H9 (cell line): ENCODE data around the gene S100B. TPM values are rescaled to one million over a fixed set of nuclear protein-coding genes. Genes with fewer than 3 reads are reported as not detected.
A peak's percentile ranks its signal among the peaks of the same experiment; 100 is the strongest.

Source experiments
- DNase-seq: peaks from one replicate; pipeline ENCODE4 v3.0.0-alpha.2; 2017
- H2AFZ ChIP-seq: one replicate; pipeline ENCODE4 v1.6.1; 2013; ENCODE audit warnings: mild to moderate bottlenecking, low read length, control low read depth, moderate library complexity
- H2AK5ac ChIP-seq: 2 replicates; pipeline ENCODE4 v1.6.1; 2013; ENCODE audit warnings: low read length, control low read depth, mixed read lengths; ENCODE audit not compliant: insufficient read length
- H2BK120ac ChIP-seq: one replicate; pipeline ENCODE4 v1.6.1; 2013; ENCODE audit warnings: low read depth, mild to moderate bottlenecking, low read length, control low read depth, inconsistent platforms; ENCODE audit not compliant: poor library complexity, severe bottlenecking
- H2BK12ac ChIP-seq: 2 replicates; pipeline ENCODE4 v1.6.1; 2013; ENCODE audit warnings: low read length, control low read depth, mixed read lengths, low read depth; ENCODE audit not compliant: insufficient read length
- H2BK15ac ChIP-seq: 2 replicates; pipeline ENCODE4 v1.6.1; 2013; ENCODE audit warnings: low read depth, low read length, control low read depth
- H2BK20ac ChIP-seq: one replicate; pipeline ENCODE4 v1.6.1; 2013; ENCODE audit warnings: low read depth, mild to moderate bottlenecking, low read length, control low read depth, inconsistent platforms; ENCODE audit not compliant: poor library complexity, severe bottlenecking
- H2BK5ac ChIP-seq: 2 replicates; pipeline ENCODE4 v1.6.1; 2013; ENCODE audit warnings: low read length, control low read depth, mixed read lengths; ENCODE audit not compliant: insufficient read length
- H3K14ac ChIP-seq: 2 replicates; pipeline ENCODE4 v1.6.1; 2013; ENCODE audit warnings: low read length, control low read depth; ENCODE audit not compliant: insufficient read depth
- H3K18ac ChIP-seq: 2 replicates; pipeline ENCODE4 v1.6.1; 2013; ENCODE audit warnings: low read depth, mild to moderate bottlenecking, mixed read lengths, low read length, control low read depth; ENCODE audit not compliant: insufficient read length
- H3K23ac ChIP-seq: 2 replicates; pipeline ENCODE4 v1.6.1; 2013; ENCODE audit warnings: low read length, control low read depth, mixed read lengths, low read depth; ENCODE audit not compliant: insufficient read length
- H3K23me2 ChIP-seq: 2 replicates; pipeline ENCODE4 v1.6.1; 2013; ENCODE audit warnings: low read depth, mild to moderate bottlenecking, mixed read lengths, low read length, control low read depth; ENCODE audit not compliant: insufficient read length, poor library complexity, severe bottlenecking
- H3K27ac ChIP-seq: 2 replicates; pipeline ENCODE4 v1.5.1; 2013; ENCODE audit warnings: low read length, control low read depth, mixed read lengths, low read depth; ENCODE audit not compliant: insufficient read length
- H3K27me3 ChIP-seq: 2 replicates; pipeline ENCODE4 v1.6.1; 2013; ENCODE audit warnings: low read length, control low read depth, inconsistent platforms; ENCODE audit not compliant: insufficient read depth
- H3K4ac ChIP-seq: 2 replicates; pipeline ENCODE4 v1.6.1; 2013; ENCODE audit warnings: low read depth, mild to moderate bottlenecking, control low read depth, inconsistent platforms, low read length, moderate library complexity
- H3K4me1 ChIP-seq: 2 replicates; pipeline ENCODE4 v1.6.1; 2013; ENCODE audit warnings: low read length, control low read depth, inconsistent platforms; ENCODE audit not compliant: insufficient read depth
- H3K4me2 ChIP-seq: 2 replicates; pipeline ENCODE4 v1.6.1; 2013; ENCODE audit warnings: low read length, control low read depth, mixed read lengths; ENCODE audit not compliant: insufficient read length, insufficient read depth
- H3K56ac ChIP-seq: 2 replicates; pipeline ENCODE4 v1.6.1; 2013; ENCODE audit warnings: low read depth, mild to moderate bottlenecking, mixed read lengths, low read length, control low read depth; ENCODE audit not compliant: insufficient read length
- H3K79me1 ChIP-seq: 2 replicates; pipeline ENCODE4 v1.6.1; 2013; ENCODE audit warnings: low read depth, mild to moderate bottlenecking, moderate library complexity, low read length, control low read depth, inconsistent platforms; ENCODE audit not compliant: insufficient read depth, poor library complexity, severe bottlenecking
- H3K79me2 ChIP-seq: 2 replicates; pipeline ENCODE4 v1.6.1; 2013; ENCODE audit warnings: low read length, control low read depth, inconsistent platforms; ENCODE audit not compliant: insufficient read depth
- H3K9ac ChIP-seq: 2 replicates; pipeline ENCODE4 v1.6.1; 2013; ENCODE audit warnings: low read length, control low read depth, mixed read lengths; ENCODE audit not compliant: insufficient read length; ENCODE audit errors: extremely low read depth
- H3K9me3 ChIP-seq: one replicate; pipeline ENCODE4 v1.6.1; 2013; ENCODE audit warnings: low read depth, low read length, inconsistent platforms; ENCODE audit not compliant: control insufficient read depth
- H3T11ph ChIP-seq: one replicate; pipeline ENCODE4 v1.6.1; 2013; ENCODE audit warnings: mild to moderate bottlenecking, low read length, control low read depth, inconsistent platforms
- H4K20me1 ChIP-seq: one replicate; pipeline ENCODE4 v1.6.1; 2013; ENCODE audit not compliant: control insufficient read depth, insufficient read length, insufficient read depth
- H4K5ac ChIP-seq: 2 replicates; pipeline ENCODE4 v1.6.1; 2013; ENCODE audit warnings: low read depth, mild to moderate bottlenecking, mixed read lengths, low read length, control low read depth; ENCODE audit not compliant: insufficient read length
- H4K8ac ChIP-seq: replicated peaks from 2 replicates; pipeline ENCODE4 v1.6.1; 2013; ENCODE audit warnings: low read length, control low read depth, mixed read lengths, low read depth; ENCODE audit not compliant: insufficient read length
- H4K91ac ChIP-seq: 2 replicates; pipeline ENCODE4 v1.6.1; 2013; ENCODE audit warnings: low read depth, mild to moderate bottlenecking, moderate library complexity, mixed read lengths, low read length, control low read depth; ENCODE audit not compliant: insufficient read length
- H3K27ac Mint-ChIP-seq, 3 experiments: 2 replicates in 2 of 3; 3 replicates in 1 of 3; pipeline ENCODE4 v1.8.0; 2020 to 2021; ENCODE audit warnings: mixed read lengths in 3 of 3, mild to moderate bottlenecking in 1 of 3, moderate library complexity in 1 of 3
- H3K27me3 Mint-ChIP-seq: 2 replicates; pipeline ENCODE4 v1.8.0; 2021; ENCODE audit warnings: low read depth, mild to moderate bottlenecking, moderate library complexity, mixed read lengths
- H3K36me3 Mint-ChIP-seq, 3 experiments: 2 replicates in 2 of 3; 3 replicates in 1 of 3; pipeline ENCODE4 v1.8.0; 2020 to 2021; ENCODE audit warnings: low read depth in 3 of 3, mixed read lengths in 3 of 3; ENCODE audit not compliant: insufficient read depth in 1 of 3
- H3K4me1 Mint-ChIP-seq, 2 experiments: 2 replicates each; pipeline ENCODE4 v1.8.0; 2020; ENCODE audit warnings: mixed read lengths in 2 of 2
- H3K4me3 Mint-ChIP-seq, 2 experiments: 2 replicates in 1 of 2; 3 replicates in 1 of 2; pipeline ENCODE4 v1.8.0; 2020 to 2021; ENCODE audit warnings: mild to moderate bottlenecking in 2 of 2, mixed read lengths in 2 of 2, moderate library complexity in 1 of 2
- H3K9me3 Mint-ChIP-seq, 2 experiments: 2 replicates in 1 of 2; 3 replicates in 1 of 2; pipeline ENCODE4 v1.8.0; 2020; ENCODE audit warnings: mild to moderate bottlenecking in 2 of 2, mixed read lengths in 2 of 2, moderate library complexity in 1 of 2
- CTCF ChIP-seq: fragments of 200-600 bp; sonication (generic); conservative IDR thresholded peaks from 3 replicates; pipeline ENCODE4 v1.8.0; 2021; ENCODE audit warnings: antibody characterized with exemption, mild to moderate bottlenecking
- WGBS: extraction: QIAGEN DNeasy Blood & Tissue Kit; methylation state at CpG from one replicate; pipeline ENCODE4 v1.1.7; 2013; ENCODE audit warnings: missing lambda C conversion rate, low lambda C conversion rate, mixed read lengths; ENCODE audit not compliant: insufficient read length; ENCODE audit errors: extremely low coverage; 5-methylcytosine and 5-hydroxymethylcytosine counted together
- total RNA-seq: library from RNA; stranded (reverse); gene quantifications from 2 replicates; pipeline ENCODE4 v1.2.1, GENCODE V29; 2021

Gene S100B
- total RNA-seq, 1 experiment from 2014 or later: 0.26 TPM

- Histone ChIP-seq H3K4me2 (no peak overlapping the region), H4K8ac (no peak overlapping the region), H2AK5ac (no peak overlapping the region), H2BK12ac (no peak overlapping the region), H3K56ac (no peak overlapping the region), H3K9me3 (no peaks in the 10 kb centered on the region), H3T11ph (no peak overlapping the region), H3K4ac (no peak overlapping the region), H2BK20ac (no peak overlapping the region), H2BK15ac (no peak overlapping the region), H3K23me2 (no peaks in the 10 kb centered on the region), H3K27ac (no peak overlapping the region), H2AFZ (no peak overlapping the region), H3K79me1 (no peaks in the 10 kb centered on the region), H3K14ac (no peak overlapping the region), H3K27me3 (no peaks in the 10 kb centered on the region), H2BK5ac (no peak overlapping the region), H3K9ac (no peak overlapping the region), H3K18ac (no peak overlapping the region), H2BK120ac (no peak overlapping the region), H4K5ac (no peak overlapping the region), H3K4me1 (no peaks in the 10 kb centered on the region), H3K23ac (no peak overlapping the region), H4K91ac (no peak overlapping the region), H4K20me1 (peaks cover 2% of the 10 kb centered on the region), H3K79me2 (0 out of 2 replicates have a peak, but pooled peaks cover 2% of the 10 kb centered on the region)
- H3K27ac Mint-ChIP-seq: peak overlapping the region in 2 of 3 experiments; percentile 89 to 92; a peak in 2 of 7 replicates
- DNase-seq: no peak
- no peak overlapping the region for H3K4me3 Mint-ChIP-seq
- H3K4me1 Mint-ChIP-seq: no peaks in the 10 kb centered on the region
- no CpG with 5 or more reads among the region's 16 CpGs for WGBS
- no peak for TF ChIP-seq CTCF
- no peaks in the 10 kb centered on the region for H3K27me3 Mint-ChIP-seq
- H3K9me3 Mint-ChIP-seq: no peaks in the 10 kb centered on the region; a peak in 1 of 5 replicates
- peaks cover 13 to 57% (median 44%) of the 10 kb centered on the region in 3 experiments; a peak in 6 of 7 replicates for H3K36me3 Mint-ChIP-seq
These were observed 49.2 kb downstream of the S100B start for GRCh38 chr21:46555678-46556077.
